Measurements from ENCODE around the gene TNNI3K. TPM values are rescaled to one million over a fixed set of nuclear protein-coding genes. Genes with fewer than 3 reads are reported as not detected.

Gene TNNI3K
- total RNA-seq, 1 experiment from 2014 or later: not detected

- Histone ChIP-seq H3T11ph (ENCODE audit: low read length) (no peak overlapping the region), H3K9ac (ENCODE audit: extremely low read depth, insufficient read length, low read length) (no peak overlapping the region), H3K23ac (ENCODE audit: insufficient read length, low read depth, low read length) (no peak overlapping the region), H3K4me1 (ENCODE audit: insufficient read depth, low read length) (no peaks in the 10 kb centered on the region; the same call in 1 of the 2 replicates), H2BK20ac (ENCODE audit: low read depth, low read length, poor library complexity, severe bottlenecking) (no peak overlapping the region), H3K27ac (ENCODE audit: insufficient read length, low read depth, low read length) (no peak overlapping the region), H3K4me2 (ENCODE audit: insufficient read depth, insufficient read length, low read length) (no peak overlapping the region), H3K79me1 (ENCODE audit: insufficient read depth, low read depth, low read length, poor library complexity, severe bottlenecking) (no peaks in the 10 kb centered on the region), H2BK15ac (ENCODE audit: low read depth, low read length) (no peak overlapping the region), H3K56ac (ENCODE audit: insufficient read length, low read depth, low read length) (no peak overlapping the region), H3K4ac (ENCODE audit: low read depth, low read length) (no peak overlapping the region), H3K18ac (ENCODE audit: insufficient read length, low read depth, low read length) (no peak overlapping the region), H4K91ac (ENCODE audit: insufficient read length, low read depth, low read length) (no peak overlapping the region), H4K5ac (ENCODE audit: insufficient read length, low read depth, low read length) (no peak overlapping the region), H3K14ac (ENCODE audit: insufficient read depth, low read length) (no peak overlapping the region), H2BK5ac (ENCODE audit: insufficient read length, low read length) (no peak overlapping the region), H4K20me1 (ENCODE audit: control insufficient read depth, insufficient read depth, insufficient read length) (no peaks in the 10 kb centered on the region), H3K27me3 (ENCODE audit: insufficient read depth, low read length) (no peaks in the 10 kb centered on the region), H2AK5ac (ENCODE audit: insufficient read length, low read length) (no peak overlapping the region), H3K79me2 (ENCODE audit: insufficient read depth, low read length) (no peaks in the 10 kb centered on the region), H3K23me2 (ENCODE audit: insufficient read length, low read depth, low read length, poor library complexity, severe bottlenecking) (no peaks in the 10 kb centered on the region), H2BK120ac (ENCODE audit: low read depth, low read length, poor library complexity, severe bottlenecking) (no peak overlapping the region), H2AFZ (ENCODE audit: low read length) (no peak overlapping the region), H3K9me3 (ENCODE audit: control insufficient read depth, low read depth, low read length) (no peaks in the 10 kb centered on the region), H4K8ac (replicated peaks; ENCODE audit: insufficient read length, low read depth, low read length) (no peak overlapping the region), H2BK12ac (ENCODE audit: insufficient read length, low read depth, low read length) (no peak overlapping the region)
- WGBS (ENCODE audit: extremely low coverage, insufficient read length, low lambda C conversion rate): no CpG with 5 or more reads among the region's 4 CpGs
- no peak for TF ChIP-seq CTCF (conservative IDR thresholded peaks at IDR 0.05)
- Mint-ChIP-seq H3K36me3 (ENCODE audit: insufficient read depth in 1 of 3, low read depth in 3 of 3) (no peaks in the 10 kb centered on the region; a peak in 1 of 7 replicates), H3K27me3 (ENCODE audit: low read depth) (no peaks in the 10 kb centered on the region), H3K4me3 (no peak overlapping the region), H3K9me3 (no peaks in the 10 kb centered on the region), H3K27ac (no peak overlapping the region; a peak in 1 of 7 replicates), H3K4me1 (peaks cover 30% of the 10 kb centered on the region in 2 experiments)
- peak; percentile 43 for DNase-seq
Observed at GRCh38 chr1:74502432-74502831, 267.2 kb downstream of the TNNI3K start.
